ENCODE results near the gene MTG2. TPM values are rescaled to one million over a fixed set of nuclear protein-coding genes. Genes with fewer than 3 reads are reported as not detected.

MTG2 gene
- polyA plus RNA-seq, 1 donor from 2014 or later: 36.1 TPM

DNA sequence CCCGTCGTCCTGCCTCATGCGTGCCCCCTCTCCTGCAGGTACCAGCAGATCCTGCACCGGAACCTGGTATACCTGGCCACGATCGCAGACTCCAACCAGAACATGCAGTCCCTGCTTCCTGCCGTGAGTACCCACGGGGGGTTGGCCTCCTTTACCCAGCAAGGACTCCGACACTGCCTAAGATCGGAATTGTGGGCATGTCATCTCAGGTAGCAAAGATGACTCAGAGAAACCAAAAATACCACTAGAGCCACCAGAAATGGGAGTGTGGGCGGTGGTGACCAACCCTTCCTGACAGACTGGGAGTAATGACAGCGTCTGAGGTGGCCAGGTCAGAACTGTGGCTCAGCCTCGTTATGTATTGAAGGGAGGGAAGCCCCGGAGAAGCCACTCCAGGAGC is 23.0 kb upstream of the MTG2 start:
- H3F3A ChIP-seq (ENCODE audit: insufficient read depth, low read length, poor library complexity, severe bottlenecking): no peaks in the 10 kb centered on the region
- peaks cover 17% of the 10 kb centered on the region for H4K20me1 ChIP-seq (ENCODE audit: insufficient read depth)
- no peak overlapping the region for H3K4me3 ChIP-seq (ENCODE audit: low read length)
- H3K27me3 ChIP-seq (ENCODE audit: insufficient read depth, low read depth, low read length): no peaks in the 10 kb centered on the region
- H3K4me2 ChIP-seq (ENCODE audit: low read length): no peak overlapping the region
- TF ChIP-seq, protein P1, sequence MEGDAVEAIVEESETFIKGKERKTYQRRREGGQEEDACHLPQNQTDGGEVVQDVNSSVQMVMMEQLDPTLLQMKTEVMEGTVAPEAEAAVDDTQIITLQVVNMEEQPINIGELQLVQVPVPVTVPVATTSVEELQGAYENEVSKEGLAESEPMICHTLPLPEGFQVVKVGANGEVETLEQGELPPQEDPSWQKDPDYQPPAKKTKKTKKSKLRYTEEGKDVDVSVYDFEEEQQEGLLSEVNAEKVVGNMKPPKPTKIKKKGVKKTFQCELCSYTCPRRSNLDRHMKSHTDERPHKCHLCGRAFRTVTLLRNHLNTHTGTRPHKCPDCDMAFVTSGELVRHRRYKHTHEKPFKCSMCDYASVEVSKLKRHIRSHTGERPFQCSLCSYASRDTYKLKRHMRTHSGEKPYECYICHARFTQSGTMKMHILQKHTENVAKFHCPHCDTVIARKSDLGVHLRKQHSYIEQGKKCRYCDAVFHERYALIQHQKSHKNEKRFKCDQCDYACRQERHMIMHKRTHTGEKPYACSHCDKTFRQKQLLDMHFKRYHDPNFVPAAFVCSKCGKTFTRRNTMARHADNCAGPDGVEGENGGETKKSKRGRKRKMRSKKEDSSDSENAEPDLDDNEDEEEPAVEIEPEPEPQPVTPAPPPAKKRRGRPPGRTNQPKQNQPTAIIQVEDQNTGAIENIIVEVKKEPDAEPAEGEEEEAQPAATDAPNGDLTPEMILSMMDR (IDR thresholded peaks at IDR 0.05; ENCODE audit: poor library complexity, severe bottlenecking): no peak
- no peak for TF ChIP-seq EZH2 (IDR thresholded peaks at IDR 0.05; ENCODE audit: borderline replicate concordance, insufficient read depth, low read length, poor library complexity, severe bottlenecking)
- TF ChIP-seq POLR2AphosphoS5 (IDR thresholded peaks at IDR 0.05): no peak
- no peaks in the 10 kb centered on the region for H3K9me3 ChIP-seq (ENCODE audit: low read length)
- no peaks in the 10 kb centered on the region for H3K36me3 ChIP-seq (ENCODE audit: insufficient read depth, low read length)
- H3K9ac ChIP-seq (ENCODE audit: low read length): no peak overlapping the region
- no peaks in the 10 kb centered on the region for H3K9me2 ChIP-seq (ENCODE audit: insufficient read depth, low read length)
- no peak overlapping the region for H2AFZ ChIP-seq (ENCODE audit: low read depth, low read length)
- peaks cover 30% of the 10 kb centered on the region for H3K79me2 ChIP-seq (replicated peaks; ENCODE audit: insufficient read depth, low read length)
- no peak overlapping the region for H3K27ac ChIP-seq (ENCODE audit: low read length)

DNA sequence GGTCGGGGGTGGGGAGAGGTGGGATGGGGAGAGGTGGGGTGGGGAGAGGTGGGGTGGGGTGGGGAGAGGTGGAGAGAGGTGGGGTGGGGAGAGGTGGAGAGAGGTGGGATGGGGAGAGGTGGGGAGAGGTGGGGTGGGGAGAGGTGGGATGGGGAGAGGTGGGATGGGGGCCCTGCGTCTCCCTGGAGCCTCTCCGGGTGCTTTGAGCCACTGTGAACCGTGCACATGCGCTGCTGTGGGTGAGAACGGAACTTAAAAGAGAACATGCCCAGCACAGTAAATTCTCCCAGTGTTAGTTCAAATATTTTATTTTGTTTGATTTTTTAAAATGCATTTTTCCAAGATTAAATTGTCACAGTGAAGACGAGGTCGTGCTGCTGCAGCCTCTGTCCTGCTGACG is 22.6 kb upstream of the MTG2 start:
- Histone ChIP-seq H3K4me2 (ENCODE audit: low read length) (no peak overlapping the region), H2AFZ (ENCODE audit: low read depth, low read length) (no peak overlapping the region), H3K36me3 (ENCODE audit: insufficient read depth, low read length) (no peaks in the 10 kb centered on the region), H3K9ac (ENCODE audit: low read length) (no peak overlapping the region), H3F3A (ENCODE audit: insufficient read depth, low read length, poor library complexity, severe bottlenecking) (no peaks in the 10 kb centered on the region), H3K79me2 (replicated peaks; ENCODE audit: insufficient read depth, low read length) (peaks cover 28% of the 10 kb centered on the region), H3K9me3 (ENCODE audit: low read length) (no peaks in the 10 kb centered on the region), H3K27me3 (ENCODE audit: insufficient read depth, low read depth, low read length) (no peaks in the 10 kb centered on the region), H3K4me3 (ENCODE audit: low read length) (no peak overlapping the region), H3K9me2 (ENCODE audit: insufficient read depth, low read length) (no peaks in the 10 kb centered on the region), H3K27ac (ENCODE audit: low read length) (no peak overlapping the region), H4K20me1 (ENCODE audit: insufficient read depth) (peaks cover 17% of the 10 kb centered on the region)
- TF ChIP-seq POLR2AphosphoS5 (IDR thresholded peaks at IDR 0.05): no peak
- no peak for TF ChIP-seq SMC3 (conservative IDR thresholded peaks at IDR 0.05; ENCODE audit: poor library complexity)
- TF ChIP-seq TAF1 (IDR thresholded peaks at IDR 0.05; ENCODE audit: low read depth): no peak
- no peak for TF ChIP-seq MXI1 (conservative IDR thresholded peaks at IDR 0.05; ENCODE audit: poor library complexity, severe bottlenecking)
- TF ChIP-seq, protein P1 (IDR thresholded peaks at IDR 0.05; ENCODE audit: poor library complexity, severe bottlenecking): no peak
- no peak for TF ChIP-seq EZH2 (IDR thresholded peaks at IDR 0.05; ENCODE audit: borderline replicate concordance, insufficient read depth, low read length, poor library complexity, severe bottlenecking)
- TF ChIP-seq, protein P2, sequence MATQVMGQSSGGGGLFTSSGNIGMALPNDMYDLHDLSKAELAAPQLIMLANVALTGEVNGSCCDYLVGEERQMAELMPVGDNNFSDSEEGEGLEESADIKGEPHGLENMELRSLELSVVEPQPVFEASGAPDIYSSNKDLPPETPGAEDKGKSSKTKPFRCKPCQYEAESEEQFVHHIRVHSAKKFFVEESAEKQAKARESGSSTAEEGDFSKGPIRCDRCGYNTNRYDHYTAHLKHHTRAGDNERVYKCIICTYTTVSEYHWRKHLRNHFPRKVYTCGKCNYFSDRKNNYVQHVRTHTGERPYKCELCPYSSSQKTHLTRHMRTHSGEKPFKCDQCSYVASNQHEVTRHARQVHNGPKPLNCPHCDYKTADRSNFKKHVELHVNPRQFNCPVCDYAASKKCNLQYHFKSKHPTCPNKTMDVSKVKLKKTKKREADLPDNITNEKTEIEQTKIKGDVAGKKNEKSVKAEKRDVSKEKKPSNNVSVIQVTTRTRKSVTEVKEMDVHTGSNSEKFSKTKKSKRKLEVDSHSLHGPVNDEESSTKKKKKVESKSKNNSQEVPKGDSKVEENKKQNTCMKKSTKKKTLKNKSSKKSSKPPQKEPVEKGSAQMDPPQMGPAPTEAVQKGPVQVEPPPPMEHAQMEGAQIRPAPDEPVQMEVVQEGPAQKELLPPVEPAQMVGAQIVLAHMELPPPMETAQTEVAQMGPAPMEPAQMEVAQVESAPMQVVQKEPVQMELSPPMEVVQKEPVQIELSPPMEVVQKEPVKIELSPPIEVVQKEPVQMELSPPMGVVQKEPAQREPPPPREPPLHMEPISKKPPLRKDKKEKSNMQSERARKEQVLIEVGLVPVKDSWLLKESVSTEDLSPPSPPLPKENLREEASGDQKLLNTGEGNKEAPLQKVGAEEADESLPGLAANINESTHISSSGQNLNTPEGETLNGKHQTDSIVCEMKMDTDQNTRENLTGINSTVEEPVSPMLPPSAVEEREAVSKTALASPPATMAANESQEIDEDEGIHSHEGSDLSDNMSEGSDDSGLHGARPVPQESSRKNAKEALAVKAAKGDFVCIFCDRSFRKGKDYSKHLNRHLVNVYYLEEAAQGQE (IDR thresholded peaks at IDR 0.05; ENCODE audit: borderline replicate concordance): no peak
- no peak for TF ChIP-seq EP300 (conservative IDR thresholded peaks at IDR 0.05; ENCODE audit: poor library complexity, severe bottlenecking)
- TF ChIP-seq RAD21 (conservative IDR thresholded peaks at IDR 0.05): no peak

Measured in neural cell (in vitro differentiated cells).